ENCODE measurements around the gene SURF2.

DNA sequence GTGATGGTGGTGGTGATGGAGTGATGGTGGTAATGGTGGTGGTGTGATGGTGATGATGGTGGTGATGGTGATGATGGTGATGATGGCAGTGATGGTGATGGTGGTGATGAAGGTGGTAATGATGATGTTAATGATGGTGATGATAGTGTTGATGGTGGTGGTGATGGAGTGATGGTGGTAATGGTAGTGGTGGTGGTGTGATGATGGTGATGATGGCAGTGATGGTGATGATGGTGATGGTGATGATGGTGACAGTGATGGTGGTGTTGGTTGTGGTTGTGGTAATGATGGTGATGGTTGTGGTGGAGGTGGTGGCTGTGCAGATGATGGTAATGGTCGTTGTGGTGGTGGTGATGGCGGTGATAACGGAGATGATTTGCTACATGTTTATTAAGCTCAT lies 27.1 kb downstream of the SURF2 start:
- TF ChIP-seq, protein P1, sequence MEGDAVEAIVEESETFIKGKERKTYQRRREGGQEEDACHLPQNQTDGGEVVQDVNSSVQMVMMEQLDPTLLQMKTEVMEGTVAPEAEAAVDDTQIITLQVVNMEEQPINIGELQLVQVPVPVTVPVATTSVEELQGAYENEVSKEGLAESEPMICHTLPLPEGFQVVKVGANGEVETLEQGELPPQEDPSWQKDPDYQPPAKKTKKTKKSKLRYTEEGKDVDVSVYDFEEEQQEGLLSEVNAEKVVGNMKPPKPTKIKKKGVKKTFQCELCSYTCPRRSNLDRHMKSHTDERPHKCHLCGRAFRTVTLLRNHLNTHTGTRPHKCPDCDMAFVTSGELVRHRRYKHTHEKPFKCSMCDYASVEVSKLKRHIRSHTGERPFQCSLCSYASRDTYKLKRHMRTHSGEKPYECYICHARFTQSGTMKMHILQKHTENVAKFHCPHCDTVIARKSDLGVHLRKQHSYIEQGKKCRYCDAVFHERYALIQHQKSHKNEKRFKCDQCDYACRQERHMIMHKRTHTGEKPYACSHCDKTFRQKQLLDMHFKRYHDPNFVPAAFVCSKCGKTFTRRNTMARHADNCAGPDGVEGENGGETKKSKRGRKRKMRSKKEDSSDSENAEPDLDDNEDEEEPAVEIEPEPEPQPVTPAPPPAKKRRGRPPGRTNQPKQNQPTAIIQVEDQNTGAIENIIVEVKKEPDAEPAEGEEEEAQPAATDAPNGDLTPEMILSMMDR (IDR thresholded peaks at IDR 0.05; ENCODE audit: insufficient read depth, low read depth, low read length) = no peak
- TF ChIP-seq EZH2 (IDR thresholded peaks at IDR 0.05; ENCODE audit: insufficient read depth, low read length) = no peak
